HG02642 (cell line): ENCODE measurements around the gene KRT35.

Experiments used
- ATAC-seq: cut with Tn5 transposase; IDR thresholded peaks from one replicate; pipeline ENCODE4 v1.9.1; 2021; ENCODE audit warnings: mild to moderate bottlenecking; ENCODE audit not compliant: unreplicated experiment, poor library complexity

Gene KRT35

DNA sequence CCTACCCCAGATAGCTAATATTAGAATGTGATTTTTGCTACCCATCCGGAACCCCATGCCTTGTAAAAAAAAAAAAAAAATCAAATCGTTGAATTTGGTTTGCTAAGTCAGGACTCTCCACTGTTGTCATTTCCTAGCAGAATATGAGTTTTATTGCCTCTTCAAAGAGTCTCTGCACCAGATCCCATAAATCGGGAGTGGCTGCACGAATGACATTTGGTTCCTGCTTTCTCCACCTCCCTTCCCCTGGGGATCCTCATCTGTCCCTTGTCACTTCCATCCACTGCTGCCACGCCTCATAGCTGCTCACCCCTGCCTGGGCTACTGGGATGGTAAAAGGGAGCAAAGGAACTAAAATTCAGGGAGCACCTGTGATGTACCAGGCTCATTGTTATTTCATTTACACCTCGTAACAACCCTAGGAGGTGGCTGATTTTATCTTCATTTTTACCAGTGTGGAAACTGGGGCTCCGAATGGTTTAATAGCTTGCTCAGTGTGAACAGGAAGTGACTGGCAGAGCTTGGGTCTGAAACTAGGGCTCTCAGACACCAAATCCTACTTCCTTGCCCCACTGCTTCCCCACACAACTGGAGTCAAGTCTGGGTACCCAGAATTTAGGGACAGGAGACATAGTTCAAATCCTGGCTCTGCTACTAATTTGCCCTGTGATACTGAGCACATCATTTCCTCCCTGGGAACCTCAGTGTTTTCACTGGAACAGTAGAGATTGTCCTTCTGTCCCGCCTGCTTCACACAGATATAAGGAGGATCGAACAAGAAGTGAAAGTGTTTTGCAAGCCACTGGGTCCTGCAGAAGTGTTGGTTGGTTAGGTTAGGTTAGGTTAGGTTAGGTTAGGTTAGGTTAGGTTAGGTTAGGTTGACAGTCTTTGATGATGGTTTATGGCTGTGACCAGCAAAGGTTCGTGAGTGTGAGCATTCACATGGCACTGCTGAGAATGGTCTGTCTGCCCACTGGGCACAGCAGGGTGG lies 9.3 kb upstream of the KRT35 start:
- ATAC-seq = no peak

DNA sequence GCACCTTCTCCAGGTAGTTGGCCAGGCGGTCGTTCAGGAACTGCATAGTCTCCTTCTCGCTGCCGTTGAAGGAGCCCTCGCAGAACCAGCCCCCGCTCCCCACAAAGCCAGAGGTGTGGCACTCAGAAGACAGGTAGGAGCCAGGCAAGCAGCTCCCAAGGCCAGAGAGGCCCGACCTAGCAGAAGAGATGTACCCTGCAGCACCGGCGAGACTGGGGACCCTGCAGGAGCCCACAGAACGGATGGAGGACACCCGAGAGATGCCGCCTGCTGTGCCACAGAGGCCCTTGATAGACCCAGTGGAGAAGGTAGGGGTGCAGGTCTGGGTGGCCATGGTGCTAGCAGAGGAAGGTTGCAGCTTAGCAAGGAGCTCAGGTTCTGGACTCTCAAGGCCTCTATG lies 8.6 kb upstream of the KRT35 start, which contains the start of gene KRT36:
Gene KRT36 (minus strand): TSS at position 380 of the 400 bp plus-strand sequence. CDS start 46 bp downstream, at position 334.
- no peak for ATAC-seq

DNA sequence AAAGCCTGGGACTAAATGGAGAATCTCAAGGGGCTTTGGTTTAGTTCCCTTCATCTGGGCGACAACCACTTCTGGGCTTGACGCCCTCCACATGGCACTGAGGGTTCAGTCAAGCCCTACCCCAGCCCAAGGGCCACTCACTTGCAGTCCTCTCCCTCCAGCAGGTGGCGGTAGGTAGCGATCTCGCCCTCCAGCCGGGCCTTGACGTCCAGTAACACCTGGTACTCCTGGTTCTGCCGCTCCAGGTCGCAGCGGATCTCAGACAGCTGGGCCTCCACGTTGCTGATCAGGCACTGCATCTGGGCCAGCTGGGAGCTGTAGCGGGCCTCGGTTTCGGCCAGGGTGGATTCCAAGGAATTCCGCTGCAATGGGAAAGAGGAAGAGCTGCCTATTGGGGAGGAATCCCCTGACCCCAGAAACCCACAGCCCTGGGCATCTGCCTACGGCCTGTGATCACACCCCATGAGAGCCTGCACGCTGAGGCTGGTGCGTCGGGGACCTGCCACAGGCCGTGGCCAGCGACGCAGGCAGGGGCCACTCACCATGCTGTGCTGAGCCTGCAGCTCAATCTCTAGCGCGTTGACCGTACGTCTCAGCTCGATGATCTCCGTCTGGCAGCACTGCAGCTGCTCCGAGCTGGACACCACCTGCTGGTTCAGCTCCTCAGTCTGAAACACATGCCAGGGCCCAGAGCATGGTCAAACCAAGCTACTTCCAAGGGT lies 6.0 kb upstream of the KRT35 start:
- ATAC-seq = no peak

DNA sequence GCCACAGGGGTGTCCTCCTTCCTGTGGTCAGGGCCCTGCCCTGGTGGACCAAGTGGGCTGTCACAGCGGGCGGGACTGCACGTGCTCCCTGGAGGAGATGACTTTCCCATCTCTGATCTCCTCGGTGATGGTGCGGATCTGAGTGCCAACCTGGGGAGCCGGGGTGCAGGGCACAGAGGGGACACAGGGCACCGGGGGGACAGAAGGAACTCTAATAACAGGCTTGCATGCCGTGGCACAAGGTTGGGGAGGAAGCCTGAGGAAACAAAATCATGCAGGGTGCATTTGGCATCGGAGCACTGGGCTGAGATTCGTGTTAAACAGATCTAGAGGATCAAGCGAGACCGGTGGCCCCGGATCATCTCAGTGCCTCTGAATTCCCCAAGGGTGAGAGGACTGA lies 5.4 kb upstream of the KRT35 start:
- no peak for ATAC-seq

DNA sequence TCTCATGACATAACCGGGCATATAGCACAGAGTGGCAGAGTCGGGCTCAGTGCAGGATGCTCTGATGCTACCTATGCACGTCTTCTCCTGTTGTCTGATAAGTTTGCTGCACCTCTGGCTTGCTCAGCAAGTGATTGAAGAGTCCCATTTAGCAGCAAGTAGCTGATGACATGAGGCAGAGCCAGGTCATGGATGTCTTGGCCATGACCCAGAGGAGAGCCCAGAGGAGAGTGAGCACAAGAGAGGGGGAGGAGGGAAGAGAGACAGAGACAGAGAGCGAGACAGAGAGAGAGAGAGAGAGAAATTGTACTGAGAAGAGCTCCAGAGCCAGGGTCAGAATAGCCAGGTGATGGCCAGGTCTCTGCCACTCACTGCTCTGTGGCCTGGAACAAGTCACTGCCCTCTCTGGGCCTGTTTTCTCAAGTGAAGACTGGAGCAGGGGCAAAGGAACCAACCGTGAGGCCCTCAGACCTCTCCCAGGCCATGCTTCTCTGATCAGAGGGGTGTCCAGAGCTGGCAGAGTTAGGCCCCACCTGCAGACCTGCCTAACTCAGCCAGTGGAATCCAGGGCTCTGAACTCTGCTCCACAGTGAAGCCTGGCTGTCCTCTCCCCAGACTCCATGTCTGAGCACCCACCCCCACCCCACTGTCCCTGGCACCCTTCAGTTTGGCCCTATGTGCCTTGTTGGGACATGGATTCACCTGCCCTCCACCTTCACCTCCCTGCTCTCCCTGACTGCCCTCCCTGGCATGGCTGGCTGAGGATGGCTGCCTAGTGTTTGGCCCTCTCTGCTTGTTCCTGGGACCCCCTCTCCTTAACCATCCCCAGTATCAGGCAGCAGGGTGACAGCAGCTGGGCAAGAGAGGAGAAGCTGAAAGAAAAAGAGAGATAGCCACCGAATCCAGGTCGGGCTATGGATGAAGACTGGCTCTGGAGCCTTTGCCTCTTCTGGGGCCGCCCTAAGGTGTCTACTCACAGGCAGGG lies 4.3 kb upstream of the KRT35 start:
- no peak for ATAC-seq

DNA sequence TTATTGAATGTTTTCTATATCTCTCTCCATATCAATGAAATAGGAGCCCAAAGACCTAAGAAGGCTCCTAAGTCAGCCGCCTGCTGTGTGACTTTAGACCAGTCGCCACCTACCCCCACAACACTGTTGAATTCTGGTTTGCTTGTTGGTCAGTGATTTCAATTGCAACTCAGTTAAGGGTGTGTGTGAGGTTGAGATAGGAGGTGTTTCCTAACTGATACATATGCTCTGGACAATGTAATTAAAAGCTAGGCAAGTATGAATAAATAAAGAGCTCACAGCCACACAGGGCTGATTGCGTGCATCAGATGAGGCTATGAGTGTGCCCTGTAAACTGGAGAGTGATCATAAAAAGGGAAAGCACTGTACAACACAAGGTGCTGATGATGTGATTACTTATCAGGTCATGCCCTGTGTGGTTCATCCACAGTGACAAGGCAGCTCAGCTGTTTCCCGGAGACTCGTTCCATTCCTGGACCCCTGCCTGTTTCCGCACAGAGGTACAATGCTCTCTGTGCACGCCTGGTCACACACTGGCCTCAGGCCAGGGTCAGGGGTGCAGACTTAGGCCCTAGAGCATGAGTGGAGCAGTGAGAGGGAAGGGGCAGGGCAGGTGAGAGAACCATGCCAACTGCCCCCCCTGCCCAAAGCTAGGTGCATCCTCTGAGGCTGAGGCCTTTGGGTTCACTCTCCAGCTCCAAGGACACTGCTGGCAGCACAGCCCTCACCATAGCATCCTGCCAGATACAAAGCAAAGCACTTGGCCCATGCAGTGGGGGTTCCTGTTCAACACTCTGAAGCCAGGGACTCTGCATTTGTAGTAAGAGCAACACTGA lies 3.3 kb upstream of the KRT35 start:
- ATAC-seq = no peak

DNA sequence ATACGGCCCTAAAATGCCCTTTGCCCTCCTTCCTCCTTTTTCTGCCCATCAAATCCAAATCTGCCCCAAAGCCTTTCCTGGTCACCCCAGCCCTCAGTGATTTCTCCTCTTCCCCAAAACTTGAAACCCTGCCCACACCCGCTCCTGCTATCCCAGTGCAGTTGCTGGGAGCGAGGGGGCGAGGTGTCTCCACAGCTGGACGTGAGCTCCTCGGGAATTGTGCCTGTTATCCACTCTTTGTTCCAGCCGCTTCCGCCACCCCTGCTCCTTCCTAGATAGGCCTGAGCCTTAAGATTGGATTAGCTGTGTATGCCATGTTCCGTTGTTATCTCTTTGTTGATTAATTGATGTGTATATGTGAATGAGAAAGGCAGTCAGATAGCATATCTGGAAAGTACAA lies 2.6 kb upstream of the KRT35 start:
- ATAC-seq = no peak

DNA sequence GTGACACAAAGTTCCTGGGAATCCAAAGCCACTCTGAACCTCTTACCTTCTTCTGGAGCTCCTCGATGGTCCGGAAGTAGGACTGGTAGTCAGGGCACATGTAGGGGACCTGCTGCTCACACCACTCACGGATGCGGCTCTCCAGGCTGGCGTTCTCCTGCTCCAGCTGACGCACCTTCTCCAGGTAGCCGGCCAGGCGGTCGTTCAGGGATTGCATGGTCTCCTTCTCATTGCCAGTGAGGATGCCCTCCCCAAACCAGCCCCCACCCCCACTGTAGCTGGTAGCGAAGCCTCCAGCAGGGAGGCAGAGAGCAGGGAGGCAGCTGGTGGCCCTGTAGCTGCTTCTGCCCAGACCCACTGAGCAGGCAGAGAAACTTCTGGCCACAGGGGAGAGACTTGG lies 370 bp downstream of the KRT35 start:
- no peak for ATAC-seq

DNA sequence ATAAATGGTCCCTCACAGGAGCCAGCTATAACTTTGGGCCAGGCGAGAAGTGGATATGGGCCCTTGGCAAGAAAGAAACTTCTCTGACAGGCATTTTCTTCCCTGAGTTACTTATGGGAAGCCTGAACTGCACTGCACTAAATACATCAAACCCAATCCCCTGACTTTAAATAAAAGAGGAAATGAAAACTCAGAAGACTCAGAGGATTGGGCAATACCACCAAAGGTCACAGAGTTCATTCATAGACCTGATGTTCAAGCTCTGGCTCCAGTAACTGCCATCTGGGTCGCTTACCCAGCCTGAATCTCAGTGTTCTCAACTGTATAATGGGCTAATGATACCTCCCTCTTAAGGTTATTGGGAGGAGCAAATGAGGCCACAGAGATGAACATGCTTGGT lies 815 bp downstream of the KRT35 start:
- ATAC-seq = no peak

DNA sequence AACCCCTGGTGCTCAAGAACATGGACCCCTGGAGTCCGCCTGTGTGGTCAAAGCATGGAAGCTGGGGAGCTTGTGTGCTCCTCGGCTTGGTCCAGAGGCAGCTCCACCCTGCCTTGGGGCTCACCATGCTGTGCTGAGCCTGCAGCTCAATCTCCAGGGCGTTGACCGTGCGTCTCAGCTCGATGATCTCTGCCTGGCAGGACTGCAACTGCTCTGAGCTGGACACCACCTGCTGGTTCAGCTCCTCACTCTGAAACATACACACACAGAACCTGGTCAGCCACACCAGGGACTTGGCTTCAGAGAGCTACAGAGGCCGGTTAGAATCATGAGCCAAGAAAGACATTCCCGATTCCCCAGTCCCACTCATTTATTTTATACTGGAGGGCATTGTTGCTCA lies 2.7 kb downstream of the KRT35 start:
- no peak for ATAC-seq

DNA sequence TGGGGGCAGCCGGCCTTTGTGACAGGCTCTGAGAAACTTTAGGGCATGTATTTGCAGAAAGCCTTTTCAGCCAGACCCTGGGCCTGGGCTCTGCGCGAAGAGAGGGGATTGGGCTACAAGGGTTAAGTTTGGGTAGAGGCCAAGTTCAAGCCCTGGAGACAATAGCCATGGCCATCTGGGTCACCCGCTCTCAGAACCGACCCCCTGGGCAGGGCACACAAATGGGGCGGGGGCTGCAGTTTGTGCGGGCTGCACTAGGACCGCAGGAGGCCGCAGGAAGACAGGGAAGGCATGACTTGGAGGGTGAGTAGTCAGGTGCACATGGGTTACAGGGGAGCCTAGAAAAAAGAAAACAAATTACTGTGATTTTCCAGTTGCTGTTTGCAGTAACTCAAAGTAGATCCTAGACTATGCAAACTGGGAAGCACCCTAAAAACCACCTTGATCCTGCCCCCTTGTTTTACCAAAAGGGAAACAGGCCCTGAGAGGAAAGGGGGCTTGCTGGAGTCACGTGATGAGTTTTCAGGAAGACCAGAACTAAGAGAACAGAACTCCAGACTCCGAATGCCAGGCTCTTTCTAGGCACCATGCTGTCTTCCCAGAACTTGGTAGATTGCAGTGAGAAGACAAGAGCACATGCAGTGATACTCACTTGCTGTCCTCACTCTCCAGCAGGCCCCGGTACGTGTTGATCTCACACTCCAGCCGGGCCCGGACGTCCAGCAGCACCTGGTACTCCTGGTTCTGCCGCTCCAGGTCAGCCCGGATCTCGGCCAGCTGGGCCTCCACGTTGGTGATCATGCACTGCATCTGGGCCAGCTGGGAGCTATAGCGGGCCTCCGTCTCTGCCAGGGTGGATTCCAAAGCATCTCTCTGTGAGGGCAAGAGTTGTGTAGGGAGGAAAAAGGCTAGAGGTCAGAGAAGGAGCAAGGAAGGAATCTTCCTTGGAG lies 3.8 kb downstream of the KRT35 start:
- ATAC-seq = no peak

DNA sequence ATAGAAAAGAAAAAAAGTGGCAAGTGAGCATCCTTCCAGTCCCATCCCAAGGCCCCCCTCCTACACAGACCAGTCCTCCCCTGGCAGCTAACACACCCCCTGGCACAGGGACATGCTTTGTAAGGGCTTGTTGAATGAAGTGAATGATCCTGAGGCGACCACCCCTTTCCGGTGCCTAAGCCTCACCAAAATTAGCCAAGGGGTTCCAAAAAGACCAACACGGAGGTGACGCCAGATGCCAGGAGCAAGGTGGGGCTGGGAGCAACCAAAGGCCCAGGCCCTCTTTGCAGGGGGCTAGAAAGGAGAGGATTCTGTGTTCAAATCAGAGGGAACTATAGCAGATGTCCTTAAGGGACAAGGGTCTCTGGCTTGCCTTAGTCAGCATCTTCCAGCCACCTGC lies 5.5 kb downstream of the KRT35 start:
- ATAC-seq = no peak

DNA sequence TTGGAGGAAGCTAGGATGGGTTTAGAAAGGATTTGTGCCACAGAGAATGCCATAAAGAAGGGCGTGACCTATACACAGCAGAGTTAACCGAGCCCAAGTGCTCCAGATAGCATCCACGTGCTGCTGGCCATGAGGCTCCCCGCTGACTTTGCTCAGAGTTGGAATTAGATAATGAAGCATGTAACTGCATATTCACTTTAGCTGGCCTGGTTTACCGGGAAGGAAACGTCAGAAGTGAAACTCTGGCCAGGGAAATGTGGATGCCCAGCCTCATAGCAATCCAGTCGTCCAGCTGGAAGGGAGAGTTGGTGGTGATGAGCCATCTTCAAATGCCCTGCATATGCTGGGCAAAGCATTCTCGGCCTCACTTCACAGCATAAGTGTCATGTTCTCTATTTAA lies 6.1 kb downstream of the KRT35 start:
- ATAC-seq = no peak

DNA sequence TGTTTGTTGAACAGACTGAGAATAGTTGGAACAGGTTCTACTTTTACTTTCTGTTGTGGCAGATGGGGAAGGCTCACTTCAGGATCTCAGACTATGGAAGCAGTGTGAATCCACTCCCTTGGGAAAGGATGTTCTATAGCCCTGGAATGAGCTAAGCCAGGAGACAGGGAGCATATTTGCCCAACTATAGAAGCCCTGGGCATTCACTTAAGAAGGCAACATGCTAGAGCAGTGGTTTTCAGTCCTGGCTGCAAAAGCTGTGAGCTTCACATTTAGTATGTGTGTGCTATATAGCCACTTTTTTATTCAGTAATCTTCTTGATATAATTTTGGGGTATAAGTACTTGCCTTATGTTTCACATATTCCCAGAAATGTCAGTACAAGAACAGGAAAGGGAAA lies 12.6 kb downstream of the KRT35 start:
- ATAC-seq = no peak

DNA sequence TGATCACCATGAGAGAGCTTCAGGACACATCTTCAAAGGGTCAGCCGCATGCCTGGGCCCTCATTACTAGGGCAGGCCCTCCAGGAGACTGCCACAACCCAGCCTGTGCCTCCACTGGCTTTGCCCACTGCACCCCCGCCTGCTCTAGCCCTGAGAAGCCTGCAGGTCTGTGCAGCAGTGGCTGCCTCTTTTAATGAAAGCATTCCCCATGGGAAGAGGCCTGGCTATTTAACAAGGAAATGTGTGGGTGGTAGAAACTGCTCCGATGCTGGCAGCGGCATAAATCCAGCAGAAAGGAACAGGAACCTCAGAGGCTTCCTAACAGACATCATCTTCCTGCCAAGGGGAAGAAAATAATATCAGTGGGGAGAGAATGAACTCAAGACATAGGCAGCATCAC lies 13.4 kb downstream of the KRT35 start:
- ATAC-seq = no peak

DNA sequence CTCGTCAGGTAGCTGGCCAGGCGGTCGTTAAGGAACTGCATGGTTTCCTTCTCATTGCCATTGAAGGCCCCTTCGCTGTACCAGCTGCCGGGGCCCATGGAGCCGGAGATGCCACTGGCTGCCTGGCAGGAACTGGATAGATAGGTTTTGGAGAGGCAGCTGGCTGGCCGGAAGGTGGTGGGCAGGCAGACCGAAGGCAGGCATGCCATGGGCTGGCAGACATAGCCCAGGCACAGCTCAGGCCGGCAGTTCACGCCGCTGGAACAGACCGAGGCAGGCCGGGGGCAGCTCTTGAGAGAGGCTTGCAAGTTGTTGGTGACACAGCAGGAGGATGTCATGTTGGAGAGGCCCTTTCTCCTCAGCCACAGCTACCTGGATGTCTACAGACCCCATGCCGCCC lies 14.0 kb downstream of the KRT35 start, which contains the start of gene KRT32:
Gene KRT32 (minus strand): TSS at position 399 of the 400 bp plus-strand sequence. CDS start 61 bp downstream, at position 338.
- no peak for ATAC-seq

DNA sequence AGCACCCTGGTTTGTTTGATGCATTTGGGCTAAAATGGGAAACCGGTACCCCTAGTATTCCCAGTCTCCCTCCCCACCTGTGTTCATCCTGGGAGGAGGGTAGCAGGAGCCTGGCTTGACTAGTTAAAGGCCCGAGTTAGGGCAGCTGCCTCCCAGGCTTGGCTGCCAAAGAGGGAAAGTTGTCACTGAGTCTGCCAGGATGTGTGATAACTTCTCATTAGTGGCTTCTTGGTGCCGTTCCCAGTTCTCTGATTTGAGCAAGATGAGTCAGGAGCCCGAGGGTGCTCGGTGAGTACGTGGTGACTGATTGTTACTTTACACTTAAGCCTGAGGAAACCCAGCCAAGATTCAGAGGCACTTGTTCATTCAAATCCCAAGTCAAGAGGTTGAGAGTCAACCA lies 16.3 kb downstream of the KRT35 start:
- no peak for ATAC-seq

DNA sequence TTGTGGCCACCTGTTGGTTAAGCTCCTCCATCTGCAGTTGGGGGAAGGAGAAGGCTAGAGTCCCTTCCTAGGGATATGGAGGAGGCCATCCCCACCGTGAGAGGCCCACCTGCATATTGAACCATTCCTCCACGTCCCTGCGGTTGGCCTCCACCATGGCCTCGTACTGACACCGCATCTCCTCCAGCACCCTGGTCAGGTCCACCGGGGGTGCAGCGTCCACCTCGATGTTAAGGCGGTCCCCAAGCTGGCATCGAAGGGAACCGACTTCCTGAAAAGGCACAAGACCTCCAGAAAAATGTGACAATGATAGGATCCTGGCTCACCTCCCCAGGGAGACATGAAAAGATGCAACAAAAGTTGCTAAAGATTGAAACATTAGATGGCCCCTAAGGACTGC lies 16.8 kb downstream of the KRT35 start:
- no peak for ATAC-seq
